Nephron progenitor cell (in vitro differentiated cells): ENCODE results near the gene MYO1E.

Source experiments
- DNase-seq: peaks from one replicate; pipeline ENCODE4 v3.0.0; 2021
- H3K27ac Mint-ChIP-seq: 2 replicates; pipeline ENCODE4 v1.8.0; 2021; ENCODE audit warnings: mild to moderate bottlenecking, moderate library complexity, mixed read lengths
- H3K27me3 Mint-ChIP-seq: 2 replicates; pipeline ENCODE4 v1.8.0; 2021; ENCODE audit warnings: mild to moderate bottlenecking, low read depth, mixed read lengths; ENCODE audit not compliant: poor library complexity
- H3K36me3 Mint-ChIP-seq: 2 replicates; pipeline ENCODE4 v1.8.0; 2021; ENCODE audit warnings: low read depth, mixed read lengths
- H3K4me1 Mint-ChIP-seq: 2 replicates; pipeline ENCODE4 v1.8.0; 2021; ENCODE audit warnings: mixed read lengths
- H3K4me3 Mint-ChIP-seq: 2 replicates; pipeline ENCODE4 v1.8.0; 2021; ENCODE audit warnings: mild to moderate bottlenecking, moderate library complexity, mixed read lengths
- H3K9me3 Mint-ChIP-seq: 2 replicates; pipeline ENCODE4 v1.8.0; 2021; ENCODE audit warnings: mild to moderate bottlenecking, moderate library complexity, mixed read lengths
- TF ChIP-seq, protein P1 (sequence below): fragments of 200-600 bp; sonication (generic); IDR thresholded peaks from 2 replicates; pipeline ENCODE4 v1.5.0; 2021; ENCODE audit warnings: antibody characterized with exemption

Gene MYO1E

DNA sequence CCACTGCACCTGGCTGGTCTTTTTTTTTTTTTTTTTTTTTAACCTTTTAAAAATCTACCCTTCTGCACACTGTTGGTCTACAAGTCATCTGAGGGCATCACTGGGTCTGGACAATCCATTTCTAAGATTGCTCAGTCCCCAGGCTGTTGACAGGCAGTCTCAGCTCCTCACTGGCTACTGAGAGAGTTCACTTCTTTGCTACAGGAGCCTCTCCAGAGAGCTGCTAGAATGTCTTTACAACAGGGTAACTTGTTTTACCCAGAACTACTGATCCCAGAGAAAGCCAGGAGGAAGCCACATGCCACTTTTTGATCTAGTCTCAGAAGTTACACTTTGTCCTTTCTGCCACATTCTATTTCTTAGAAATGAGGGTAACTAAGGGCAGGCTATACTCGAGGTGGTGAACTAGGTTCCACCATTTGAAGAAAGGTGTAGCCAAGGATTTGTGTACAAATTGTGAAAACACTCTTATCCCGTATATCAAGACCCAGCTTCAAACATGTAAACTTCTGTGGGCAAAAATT is 273.4 kb downstream of the MYO1E start:
- peaks cover 2% of the 10 kb centered on the region for H3K4me1 Mint-ChIP-seq
- peak overlapping the region; percentile 96 for H3K27ac Mint-ChIP-seq
- no peak for DNase-seq
- TF ChIP-seq, protein P1, sequence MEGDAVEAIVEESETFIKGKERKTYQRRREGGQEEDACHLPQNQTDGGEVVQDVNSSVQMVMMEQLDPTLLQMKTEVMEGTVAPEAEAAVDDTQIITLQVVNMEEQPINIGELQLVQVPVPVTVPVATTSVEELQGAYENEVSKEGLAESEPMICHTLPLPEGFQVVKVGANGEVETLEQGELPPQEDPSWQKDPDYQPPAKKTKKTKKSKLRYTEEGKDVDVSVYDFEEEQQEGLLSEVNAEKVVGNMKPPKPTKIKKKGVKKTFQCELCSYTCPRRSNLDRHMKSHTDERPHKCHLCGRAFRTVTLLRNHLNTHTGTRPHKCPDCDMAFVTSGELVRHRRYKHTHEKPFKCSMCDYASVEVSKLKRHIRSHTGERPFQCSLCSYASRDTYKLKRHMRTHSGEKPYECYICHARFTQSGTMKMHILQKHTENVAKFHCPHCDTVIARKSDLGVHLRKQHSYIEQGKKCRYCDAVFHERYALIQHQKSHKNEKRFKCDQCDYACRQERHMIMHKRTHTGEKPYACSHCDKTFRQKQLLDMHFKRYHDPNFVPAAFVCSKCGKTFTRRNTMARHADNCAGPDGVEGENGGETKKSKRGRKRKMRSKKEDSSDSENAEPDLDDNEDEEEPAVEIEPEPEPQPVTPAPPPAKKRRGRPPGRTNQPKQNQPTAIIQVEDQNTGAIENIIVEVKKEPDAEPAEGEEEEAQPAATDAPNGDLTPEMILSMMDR = no peak
- no peaks in the 10 kb centered on the region for H3K27me3 Mint-ChIP-seq
- no peaks in the 10 kb centered on the region for H3K9me3 Mint-ChIP-seq
- H3K36me3 Mint-ChIP-seq = peaks cover 39% of the 10 kb centered on the region
- no peak overlapping the region for H3K4me3 Mint-ChIP-seq

- no peak overlapping the region for H3K27ac Mint-ChIP-seq
- peaks cover 56% of the 10 kb centered on the region for H3K36me3 Mint-ChIP-seq
- no peaks in the 10 kb centered on the region for H3K27me3 Mint-ChIP-seq
- no peaks in the 10 kb centered on the region for H3K9me3 Mint-ChIP-seq
- H3K4me1 Mint-ChIP-seq = no peaks in the 10 kb centered on the region
- DNase-seq = no peak
- H3K4me3 Mint-ChIP-seq = no peak overlapping the region
- TF ChIP-seq, protein P1 = no peak
These were observed 276.2 kb downstream of the MYO1E start for GRCh38 chr15:59096429-59096828.

DNA sequence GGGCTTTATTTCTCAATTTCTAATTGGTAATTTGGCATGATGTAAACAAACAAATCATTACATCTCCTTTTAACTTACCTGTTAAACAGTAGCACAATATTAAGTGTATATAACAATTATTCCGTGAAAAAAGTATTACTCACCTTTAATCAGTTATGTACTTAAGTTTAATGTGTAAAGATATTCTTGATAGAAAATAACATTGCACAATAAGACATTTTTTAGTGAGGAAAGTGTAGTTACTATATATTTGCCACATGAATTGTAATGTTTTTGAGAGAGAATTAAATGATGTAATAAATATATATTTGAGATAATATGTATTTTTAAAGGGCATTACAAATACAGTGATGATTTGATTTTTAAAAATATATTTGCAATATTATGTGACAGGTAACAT is 278.6 kb downstream of the MYO1E start:
- H3K4me1 Mint-ChIP-seq = no peaks in the 10 kb centered on the region
- DNase-seq = no peak
- TF ChIP-seq, protein P1 = no peak
- no peak overlapping the region for H3K27ac Mint-ChIP-seq
- H3K36me3 Mint-ChIP-seq = peaks cover 68% of the 10 kb centered on the region
- no peaks in the 10 kb centered on the region for H3K9me3 Mint-ChIP-seq
- H3K27me3 Mint-ChIP-seq = no peaks in the 10 kb centered on the region
- no peak overlapping the region for H3K4me3 Mint-ChIP-seq

DNA sequence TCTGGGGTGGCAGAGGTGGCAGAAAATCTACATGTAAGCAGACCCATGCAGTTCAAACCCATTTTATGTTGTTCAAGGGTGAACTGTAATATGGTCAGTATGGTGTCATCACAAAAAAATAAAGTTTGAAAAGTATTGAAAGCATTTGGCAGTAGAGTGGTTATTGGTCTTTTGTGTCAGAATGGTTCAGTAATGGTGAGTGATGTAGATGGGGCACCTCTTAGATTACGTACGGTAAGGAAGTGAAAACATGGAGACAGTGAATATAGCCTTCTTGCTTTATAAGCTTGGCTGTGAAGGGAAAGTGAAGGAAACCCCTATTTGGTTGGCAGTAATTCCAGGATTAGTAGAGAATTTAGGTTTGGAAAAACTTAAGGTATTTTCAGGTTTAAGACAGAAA is 284.9 kb downstream of the MYO1E start:
- no peaks in the 10 kb centered on the region for H3K9me3 Mint-ChIP-seq
- H3K27ac Mint-ChIP-seq = peak overlapping the region; percentile 0
- no peaks in the 10 kb centered on the region for H3K27me3 Mint-ChIP-seq
- no peaks in the 10 kb centered on the region for H3K4me1 Mint-ChIP-seq
- TF ChIP-seq, protein P1 = no peak
- H3K36me3 Mint-ChIP-seq = peaks cover 58% of the 10 kb centered on the region
- H3K4me3 Mint-ChIP-seq = no peak overlapping the region
- DNase-seq = no peak
